Endothelial cell of umbilical vein (primary cell): Measurements from ENCODE around the gene PGAM5. TPM values are rescaled to one million over a fixed set of nuclear protein-coding genes. Genes with fewer than 3 reads are reported as not detected.

ENCODE experiments used
- BruUV-seq: library from RNA; stranded (reverse); fragments of 400-500 nt; replicated peaks from 2 replicates; lab custom pipeline; 2021; lab: Mats Ljungman, UMichigan
- CTCF ChIA-PET: fragments of 300-600, 350-600 bp; sonication (Branson Sonifier 250); formaldehyde crosslinking; loops from one replicate; lab custom pipeline; 2021; ENCODE audit warnings: antibody characterized with exemption, inconsistent platforms; lab: Charles Lee
- POLR2A ChIA-PET: fragments of 300-600, 350-600 bp; sonication (Branson Sonifier 250); formaldehyde crosslinking; loops from one replicate; lab custom pipeline; 2021; ENCODE audit warnings: antibody characterized with exemption, inconsistent platforms; lab: Charles Lee
- DNase-seq: peaks from one replicate; pipeline ENCODE4 v3.0.0-alpha.2; 2011; ENCODE audit warnings: low read depth, low spot score
- FAIRE-seq: peaks from 2 replicates; lab custom pipeline; 2011; peaks lifted over from hg19 to GRCh38; lab: Jason Lieb, UNC
- H2AFZ ChIP-seq: 2 replicates; pipeline ENCODE4 v1.6.0; 2012; ENCODE audit warnings: low read depth, low read length, control low read depth, inconsistent platforms
- H3K27ac ChIP-seq: 2 replicates; pipeline ENCODE4 v1.5.1; 2011; ENCODE audit warnings: low read depth, mild to moderate bottlenecking, control low read depth, low read length, moderate library complexity; ENCODE audit not compliant: insufficient read depth
- H3K27me3 ChIP-seq, 2 experiments: 2 replicates each; pipeline versions ENCODE4 v1.6.0 to v1.6.1; 2011; ENCODE audit warnings: low read length in 2 of 2, mixed read lengths in 1 of 2; ENCODE audit not compliant: control insufficient read depth in 2 of 2, insufficient read depth in 2 of 2
- H3K36me3 ChIP-seq, 2 experiments: 2 replicates in 1 of 2; 3 replicates in 1 of 2; pipeline ENCODE4 v1.5.1; 2011; ENCODE audit warnings: low read length in 2 of 2, mild to moderate bottlenecking in 1 of 2, moderate library complexity in 1 of 2; ENCODE audit not compliant: control insufficient read depth in 2 of 2, insufficient read depth in 2 of 2; ENCODE audit errors: extremely low read depth in 1 of 2
- H3K4me1 ChIP-seq: 3 replicates; pipeline ENCODE4 v1.5.1; 2011; ENCODE audit warnings: mild to moderate bottlenecking, low read length; ENCODE audit not compliant: control insufficient read depth, insufficient read depth; ENCODE audit errors: extremely low read depth
- H3K4me2 ChIP-seq: 2 replicates; pipeline ENCODE4 v1.6.1; 2011; ENCODE audit warnings: low read length, control low read depth, mixed read lengths; ENCODE audit not compliant: insufficient read depth
- H3K4me3 ChIP-seq, 3 experiments: fragments of 200-600 bp in 1 of 3; sonication (generic), shearing (Covaris generic) in 1 of 3; replicated peaks in 1 of 3; 2 replicates each; pipeline ENCODE4 v1.5.1; 2011 to 2016; ENCODE audit warnings: control low read depth in 3 of 3, low read length in 3 of 3, mild to moderate bottlenecking in 2 of 3, inconsistent platforms in 1 of 3, low read depth in 1 of 3, moderate library complexity in 1 of 3; ENCODE audit not compliant: insufficient read depth in 1 of 3
- H3K79me2 ChIP-seq: 2 replicates; pipeline ENCODE4 v1.6.0; 2012; ENCODE audit warnings: low read length, inconsistent platforms; ENCODE audit not compliant: control insufficient read depth, insufficient read depth
- H3K9ac ChIP-seq: replicated peaks from 2 replicates; pipeline ENCODE3; 2011; ENCODE audit warnings: low read length, control low read depth; ENCODE audit not compliant: insufficient read depth; ENCODE audit errors: extremely low read depth
- H3K9me1 ChIP-seq: replicated peaks from 3 replicates; pipeline ENCODE4 v1.6.0; 2011; ENCODE audit warnings: mild to moderate bottlenecking, low read length; ENCODE audit not compliant: control insufficient read depth, insufficient read depth; ENCODE audit errors: extremely low read depth
- H3K9me3 ChIP-seq: replicated peaks from 2 replicates; pipeline ENCODE4 v1.5.1; 2012; ENCODE audit warnings: low read length, inconsistent platforms; ENCODE audit not compliant: control insufficient read depth, insufficient read depth
- H4K20me1 ChIP-seq: replicated peaks from 2 replicates; pipeline ENCODE3; 2011; ENCODE audit warnings: mild to moderate bottlenecking, low read length; ENCODE audit not compliant: control insufficient read depth, insufficient read depth; ENCODE audit errors: extremely low read depth
- CTCF ChIP-seq, 2 donors: IDR thresholded peaks; 1 replicate in 1 of 2; 2 replicates in 1 of 2; pipeline ENCODE4 v1.5.1; 2011; ENCODE audit warnings: low read length in 2 of 2, mild to moderate bottlenecking in 2 of 2, moderate library complexity in 2 of 2, control low read depth in 1 of 2, inconsistent platforms in 1 of 2, low read depth in 1 of 2; ENCODE audit not compliant: insufficient read depth in 1 of 2; ENCODE audit errors: extremely low read depth in 1 of 2
- EZH2 ChIP-seq: IDR thresholded peaks from 2 replicates; pipeline ENCODE4 v1.6.1; 2012; ENCODE audit warnings: borderline replicate concordance, low read depth, mild to moderate bottlenecking, moderate library complexity, low read length, inconsistent platforms; ENCODE audit not compliant: severe bottlenecking
- FOS ChIP-seq: IDR thresholded peaks from 2 replicates; pipeline ENCODE4 v1.6.1; 2011; ENCODE audit warnings: mild to moderate bottlenecking, low read length, moderate library complexity, borderline replicate concordance; ENCODE audit not compliant: insufficient read depth
- JUN ChIP-seq: IDR thresholded peaks from 2 replicates; pipeline ENCODE4 v1.6.1; 2011; ENCODE audit warnings: borderline replicate concordance, low read depth; ENCODE audit not compliant: insufficient read length, insufficient read depth
- MAX ChIP-seq: IDR thresholded peaks from 2 replicates; pipeline ENCODE4 v1.6.1; 2011; ENCODE audit not compliant: insufficient read depth, insufficient read length
- MYC ChIP-seq: IDR thresholded peaks from one replicate; pipeline ENCODE4 v1.6.1; 2011; ENCODE audit warnings: mild to moderate bottlenecking, low read depth, low read length
- POLR2A ChIP-seq: IDR thresholded peaks from 2 replicates; pipeline ENCODE4 v1.6.1; 2012; ENCODE audit warnings: low read depth, mild to moderate bottlenecking, control low read depth, low read length
- POLR2AphosphoS5 ChIP-seq: IDR thresholded peaks from 2 replicates; pipeline ENCODE4 v1.6.1; 2012; ENCODE audit warnings: low read depth, mild to moderate bottlenecking, control low read depth, low read length, moderate library complexity; ENCODE audit not compliant: insufficient read depth
- dilution Hi-C: fragments of 300-500 bp; cut with MboI; formaldehyde crosslinking; loops from one replicate; pipeline ENCODE4 v1.15.0; 2019; ENCODE audit warnings: low sequenced_read_pairs; ENCODE audit not compliant: extremely low pct_ligation_motif_present
- intact Hi-C: fragments of 100-400 bp; cut with micrococcal nuclease; formaldehyde crosslinking; loops from one replicate; pipeline ENCODE4 v1.10.0; 2022
- polyA plus RNA-seq, 4 experiments: library from polyadenylated mRNA; depleted of rRNA in 3 of 4; stranded (reverse) in 3 of 4; unstranded in 1 of 4; fragments of >200 nt; gene quantifications; 2 replicates each; pipeline versions ENCODE4 v1.2.1 to v1.2.3, GENCODE V29; 2011 to 2012; ENCODE audit warnings: missing spikeins in 1 of 4
- total RNA-seq: library from RNA; stranded (reverse); gene quantifications from 2 replicates; pipeline ENCODE4 v1.2.3, GENCODE V29; 2021

PGAM5 gene
- total and polyA plus RNA-seq, 2 donors (not counting 3 experiments of a cell fraction or from before 2014, with no cell fraction given), result 23.1 to 52.8 TPM

- CTCF ChIA-PET, result no interaction called here
- H3K79me2 ChIP-seq, result peaks cover 40% of the 10 kb centered on the region
- dilution Hi-C loops, result no loop called here
- peak overlapping the region; percentile 62 to 97 (median 75) for H3K4me3 ChIP-seq
- H2AFZ ChIP-seq, result peak overlapping the region; percentile 79
- BruUV-seq, result TSS peak; percentile 61
- no peaks in the 10 kb centered on the region for H3K9me3 ChIP-seq
- POLR2A ChIA-PET, result no interaction called here
- no peaks in the 10 kb centered on the region for H4K20me1 ChIP-seq
- DNase-seq (no peak), FAIRE-seq (peak; percentile 87)
- H3K36me3 ChIP-seq, result peaks cover 0 to 4% of the 10 kb centered on the region in 2 experiments
- peaks cover 5% of the 10 kb centered on the region for H3K4me1 ChIP-seq
- no peaks in the 10 kb centered on the region for H3K9me1 ChIP-seq
- peak overlapping the region; percentile 19 for H3K27ac ChIP-seq
- H3K9ac ChIP-seq, result peak overlapping the region; percentile 58
- peak overlapping the region; percentile 64 for H3K4me2 ChIP-seq
- intact Hi-C loops, result loop anchor here (1.0 to 2.0 kb wide), 2 partner anchors 23 to 53 kb away; partner anchors contain the start of genes POLE and PXMP2
- H3K27me3 ChIP-seq, result no peaks in the 10 kb centered on the region
- TF ChIP-seq CTCF (IDR thresholded peaks at IDR 0.05; ENCODE audit: extremely low read depth in 1 of 2, insufficient read depth in 1 of 2, low read depth in 1 of 2, low read length in 2 of 2) (no peak), MAX (no peak), FOS (no peak), JUN (no peak), POLR2A (no peak), POLR2AphosphoS5 (no peak), MYC (no peak), EZH2 (no peak)
Observed at GRCh38 chr12:132710043-132710404, 618 bp upstream of the PGAM5 start.
